ENCODE results near the gene FOXL3.

FOXL3 gene

DNA sequence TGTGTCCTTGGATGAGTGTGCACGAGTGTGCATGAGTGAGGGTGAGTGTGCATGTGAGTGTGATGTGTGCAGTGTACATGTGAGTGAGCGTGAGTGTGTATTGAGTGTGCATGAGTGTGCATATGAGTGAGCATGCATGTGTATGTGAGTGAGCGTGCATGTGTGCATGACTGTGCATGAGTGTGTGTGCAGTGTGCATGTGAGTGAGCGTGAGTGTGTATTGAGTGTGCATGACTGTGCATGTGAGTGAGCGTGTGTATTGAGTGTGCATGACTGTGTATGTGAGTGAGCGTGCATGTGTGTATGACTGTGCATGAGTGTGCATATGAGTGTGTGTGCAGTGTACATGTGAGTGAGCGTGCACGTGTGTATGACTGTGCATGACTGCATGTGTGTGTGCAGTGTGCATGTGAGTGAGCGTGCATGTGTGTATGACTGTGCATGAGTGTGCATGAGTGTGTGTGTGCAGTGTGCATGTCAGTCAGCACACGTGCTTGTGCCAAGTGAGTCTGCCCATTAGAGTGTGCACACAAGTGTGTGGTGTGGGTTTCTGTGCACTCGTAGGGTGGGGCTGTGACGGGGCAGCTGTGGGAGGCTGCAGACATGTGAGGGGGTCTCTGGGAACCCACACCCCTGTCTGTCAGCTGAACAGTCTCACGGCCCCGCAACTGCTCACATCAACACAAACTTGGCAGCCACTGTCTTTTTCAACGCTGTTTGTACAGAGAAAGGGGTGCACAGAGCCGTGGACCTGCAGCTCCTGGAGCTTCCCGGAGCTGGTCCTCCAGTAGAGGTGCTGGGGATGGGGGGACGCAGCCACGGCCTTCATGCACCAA lies 14.8 kb downstream of the FOXL3 start:
- TF ChIP-seq, protein P1, sequence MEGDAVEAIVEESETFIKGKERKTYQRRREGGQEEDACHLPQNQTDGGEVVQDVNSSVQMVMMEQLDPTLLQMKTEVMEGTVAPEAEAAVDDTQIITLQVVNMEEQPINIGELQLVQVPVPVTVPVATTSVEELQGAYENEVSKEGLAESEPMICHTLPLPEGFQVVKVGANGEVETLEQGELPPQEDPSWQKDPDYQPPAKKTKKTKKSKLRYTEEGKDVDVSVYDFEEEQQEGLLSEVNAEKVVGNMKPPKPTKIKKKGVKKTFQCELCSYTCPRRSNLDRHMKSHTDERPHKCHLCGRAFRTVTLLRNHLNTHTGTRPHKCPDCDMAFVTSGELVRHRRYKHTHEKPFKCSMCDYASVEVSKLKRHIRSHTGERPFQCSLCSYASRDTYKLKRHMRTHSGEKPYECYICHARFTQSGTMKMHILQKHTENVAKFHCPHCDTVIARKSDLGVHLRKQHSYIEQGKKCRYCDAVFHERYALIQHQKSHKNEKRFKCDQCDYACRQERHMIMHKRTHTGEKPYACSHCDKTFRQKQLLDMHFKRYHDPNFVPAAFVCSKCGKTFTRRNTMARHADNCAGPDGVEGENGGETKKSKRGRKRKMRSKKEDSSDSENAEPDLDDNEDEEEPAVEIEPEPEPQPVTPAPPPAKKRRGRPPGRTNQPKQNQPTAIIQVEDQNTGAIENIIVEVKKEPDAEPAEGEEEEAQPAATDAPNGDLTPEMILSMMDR (IDR thresholded peaks at IDR 0.05; ENCODE audit: borderline replicate concordance, insufficient read depth, low read depth, low read length), result no peak
- H3K4me3 ChIP-seq (ENCODE audit: low read depth, low read length), result no peak overlapping the region

DNA sequence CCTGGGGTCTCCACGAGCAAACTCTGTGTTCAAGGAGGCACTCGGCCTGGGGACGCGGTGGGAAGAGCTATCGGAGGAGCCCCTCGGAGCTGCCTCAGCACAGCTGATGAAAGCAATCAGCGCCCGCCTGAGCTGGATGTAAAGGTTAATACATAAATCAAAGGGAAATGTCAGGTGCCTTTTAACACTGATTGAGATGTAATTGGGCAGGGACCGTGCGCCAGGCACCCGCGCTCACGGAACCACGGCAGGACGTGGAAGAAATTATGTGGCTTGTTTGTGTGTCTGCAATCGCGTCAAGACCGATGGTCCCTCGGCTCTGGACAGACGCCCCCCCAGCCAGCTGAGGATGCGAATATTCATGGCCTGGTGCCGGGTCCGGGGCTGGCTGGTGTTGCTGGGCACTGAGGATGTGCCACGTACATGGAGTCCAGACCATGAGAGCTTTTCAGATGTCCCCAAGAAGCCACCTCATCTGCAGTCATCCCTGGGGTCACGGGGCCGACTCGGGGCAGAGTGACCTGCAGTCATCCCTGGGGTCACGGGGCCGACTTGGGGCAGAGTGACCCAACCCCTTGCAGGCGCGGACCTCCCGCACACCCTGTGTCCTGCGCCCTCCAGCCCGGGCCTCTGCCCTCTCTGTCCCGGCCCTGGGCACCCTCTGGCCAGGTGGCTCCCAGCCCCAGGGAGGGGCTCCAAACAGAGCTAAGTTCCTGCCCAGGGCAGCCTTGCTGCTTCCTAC lies 15.6 kb downstream of the FOXL3 start:
- H3K4me3 ChIP-seq (ENCODE audit: low read depth, low read length), result no peak overlapping the region
- TF ChIP-seq, protein P1 (IDR thresholded peaks at IDR 0.05; ENCODE audit: borderline replicate concordance, insufficient read depth, low read depth, low read length), result no peak

DNA sequence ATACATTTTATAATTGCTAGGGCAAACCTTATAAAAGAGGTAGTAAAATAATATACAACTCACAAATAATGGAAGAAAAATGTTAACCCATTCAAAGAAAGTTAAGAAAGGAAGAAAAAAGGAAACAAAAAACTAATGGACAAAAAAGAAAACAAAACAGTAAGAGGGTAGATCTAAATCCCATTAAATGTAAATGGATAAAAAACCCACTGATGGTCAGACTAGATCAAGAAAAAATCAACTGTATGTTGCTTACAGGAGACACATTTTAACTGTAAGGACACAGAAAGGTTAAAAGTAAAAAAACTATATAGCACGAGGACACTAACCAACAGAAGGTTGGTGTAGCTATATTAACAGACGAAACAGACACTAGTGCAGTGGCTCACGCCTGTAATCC lies 18.0 kb downstream of the FOXL3 start:
- TF ChIP-seq, protein P1 (IDR thresholded peaks at IDR 0.05; ENCODE audit: borderline replicate concordance, insufficient read depth, low read depth, low read length), result no peak

DNA sequence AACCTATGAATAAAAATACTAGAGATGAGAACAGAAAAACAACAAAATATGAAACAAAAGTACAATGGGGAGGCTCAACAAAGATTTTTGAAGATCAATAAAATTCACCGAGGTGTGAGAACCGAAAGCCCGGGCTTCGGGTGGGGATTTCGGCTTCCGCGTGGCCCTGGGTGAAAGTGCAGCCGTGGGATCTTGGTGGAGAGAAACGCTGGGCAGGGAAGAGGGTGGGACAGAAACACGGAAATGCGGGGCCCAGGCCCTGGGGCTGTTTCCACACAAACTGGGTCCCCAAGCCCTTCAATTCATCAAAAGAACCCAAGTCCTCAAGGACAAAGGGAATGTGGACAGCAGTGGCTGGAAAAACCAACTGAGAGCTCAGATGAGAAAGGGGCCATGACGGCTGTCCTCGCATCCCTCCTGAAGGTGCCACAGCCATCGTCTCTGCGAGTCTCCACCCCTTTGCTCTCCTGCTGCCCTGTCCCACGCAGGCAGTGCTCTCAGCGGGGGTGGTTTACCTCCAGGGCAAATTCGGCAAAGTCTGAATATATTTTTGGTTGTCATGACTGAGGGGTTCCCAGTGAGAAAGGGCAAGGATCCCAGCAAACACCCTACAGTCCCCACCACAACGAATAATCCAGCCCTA lies 19.7 kb downstream of the FOXL3 start:
- TF ChIP-seq, protein P1 (IDR thresholded peaks at IDR 0.05; ENCODE audit: borderline replicate concordance, insufficient read depth, low read depth, low read length), result no peak
- H3K4me3 ChIP-seq (ENCODE audit: low read depth, low read length), result no peak overlapping the region

More for the DNA sequence above, 18.0 kb downstream of the FOXL3 start:
- H3K4me3 ChIP-seq (ENCODE audit: low read depth, low read length), result no peak overlapping the region

DNA sequence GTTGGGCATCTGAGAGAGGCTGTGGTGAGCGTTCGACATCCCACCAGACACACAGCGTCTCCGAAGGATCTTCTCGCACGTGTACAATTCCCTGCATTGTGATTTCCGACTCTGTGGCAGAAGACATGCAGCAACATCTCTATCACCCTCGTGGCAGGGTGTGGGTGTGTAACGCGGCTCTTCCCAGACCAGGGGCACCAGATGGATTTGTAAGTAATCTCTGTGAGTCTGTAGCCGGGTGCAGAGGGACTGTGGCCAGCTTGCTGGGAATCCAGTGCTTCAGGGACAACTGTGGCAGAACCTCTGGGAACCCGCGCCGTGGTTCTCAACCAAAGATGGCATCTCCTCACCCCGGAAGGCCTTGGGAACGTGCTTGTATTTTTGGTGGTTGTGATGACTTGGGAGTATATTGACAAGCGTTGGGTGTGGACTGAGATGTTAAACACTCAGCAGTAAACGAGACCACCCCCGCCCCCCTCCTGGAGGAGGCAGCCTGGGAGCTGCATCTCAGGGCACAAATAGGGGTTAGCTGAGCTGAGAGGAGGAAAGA lies 21.2 kb downstream of the FOXL3 start:
- TF ChIP-seq, protein P1 (IDR thresholded peaks at IDR 0.05; ENCODE audit: borderline replicate concordance, insufficient read depth, low read depth, low read length), result no peak
- no peak overlapping the region for H3K4me3 ChIP-seq (ENCODE audit: low read depth, low read length)

DNA sequence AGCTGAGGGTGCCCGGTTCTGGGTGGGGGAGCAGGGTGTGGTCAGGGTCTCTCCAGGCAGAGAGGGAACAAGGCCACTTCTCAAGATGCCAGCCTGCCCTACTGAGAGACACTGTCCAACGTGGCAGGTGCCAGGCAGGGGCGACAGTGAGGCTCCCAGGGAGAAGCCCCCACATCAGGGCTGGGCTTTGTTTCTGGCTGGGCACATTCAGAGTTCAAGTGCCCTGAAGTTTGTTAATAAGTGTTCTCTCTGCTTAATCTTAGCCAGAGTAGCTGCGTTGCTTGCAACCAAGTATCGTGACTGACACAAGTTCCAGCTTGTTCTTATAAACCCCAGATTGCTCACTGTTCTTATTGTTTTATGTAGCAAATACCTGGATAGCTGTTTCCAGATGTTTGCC lies 21.8 kb downstream of the FOXL3 start:
- TF ChIP-seq, protein P1 (IDR thresholded peaks at IDR 0.05; ENCODE audit: borderline replicate concordance, insufficient read depth, low read depth, low read length), result no peak
- H3K4me3 ChIP-seq (ENCODE audit: low read depth, low read length), result no peak overlapping the region
